ENCODE data around the gene SMPD1.

- no peak for TF ChIP-seq POLR2A (IDR thresholded peaks at IDR 0.05)
- TF ChIP-seq CTCF (IDR thresholded peaks at IDR 0.05): no peak
These were observed 11.7 kb upstream of the SMPD1 start for GRCh38 chr11:6378640-6378989.
